ENCODE results near the gene GRID2IP. TPM values are rescaled to one million over a fixed set of nuclear protein-coding genes. Genes with fewer than 3 reads are reported as not detected.
A peak's percentile ranks its signal among the peaks of the same experiment; 100 is the strongest.
"Not testable (repeated sequence)": the region's sequence is repeated elsewhere in the genome, so short reads cannot be mapped to it uniquely, and the experiment has no call there.

GRID2IP gene
- polyA plus RNA-seq (ENCODE audit: insufficient read length), result 0.91 TPM
- long read RNA-seq, donor 1, result 0 reads
- long read RNA-seq, donor 2, result 0 reads
- long read RNA-seq, donor 3, result 0 reads
- long read RNA-seq, donor 4, result 0 reads
- long read RNA-seq, donor 5, result 0 reads
- long read RNA-seq, donor 6, result 0 reads
- long read RNA-seq, donor 7, partial matches to known transcripts, result 190 of 244 reads
- long read RNA-seq, donor 7, other reads (novel, unspliced or antisense), result 54 of 244 reads
- long read RNA-seq, donor 8, result 0 reads

- DNase-seq, result no peak
Observed at GRCh38 chr7:6551016-6551511, at the start of gene GRID2IP. TSS of gene GRID2IP (minus strand) at chr7:6551461. CDS start at chr7:6551436, 25 bp downstream.

GRCh38 chr7:6600093-6600492, 48.8 kb upstream of the GRID2IP start:
- no peak for DNase-seq

GRCh38 chr7:6590645-6591110, 39.4 kb upstream of the GRID2IP start:
- DNase-seq, result no peak

- peak; percentile 82 for DNase-seq
Observed at GRCh38 chr7:6589829-6590644, 38.8 kb upstream of the GRID2IP start, which contains the start of gene INTS15. TSS of gene INTS15 (plus strand) at chr7:6590021. CDS start at chr7:6590284, 263 bp downstream.

GRCh38 chr7:6589151-6589828, 38.0 kb upstream of the GRID2IP start:
- DNase-seq, result no peak

- no peak for DNase-seq
Observed at GRCh38 chr7:6588566-6588965, 37.3 kb upstream of the GRID2IP start.

- not testable (repeated sequence) for DNase-seq
Observed at GRCh38 chr7:6585746-6586432, 34.6 kb upstream of the GRID2IP start.

GRCh38 chr7:6579446-6579845, 28.2 kb upstream of the GRID2IP start:
- no peak for DNase-seq

GRCh38 chr7:6578114-6579084, 27.1 kb upstream of the GRID2IP start:
- no peak for DNase-seq

GRCh38 chr7:6577369-6578113, 26.3 kb upstream of the GRID2IP start, which contains the start of gene ZDHHC4:
TSS of gene ZDHHC4 (plus strand) at chr7:6577454. CDS start at chr7:6580562, 3,108 bp downstream.
- DNase-seq, result peak; percentile 88

- not testable (repeated sequence) for DNase-seq
Observed at GRCh38 chr7:6576867-6577368, 25.7 kb upstream of the GRID2IP start.

- no peak for DNase-seq
Observed at GRCh38 chr7:6576024-6576866, 25.0 kb upstream of the GRID2IP start.

- DNase-seq, result no peak
Observed at GRCh38 chr7:6575281-6576023, 24.2 kb upstream of the GRID2IP start.

- DNase-seq, result no peak
Observed at GRCh38 chr7:6571160-6571779, 20.0 kb upstream of the GRID2IP start.

- DNase-seq, result no peak
Observed at GRCh38 chr7:6567886-6568285, 16.6 kb upstream of the GRID2IP start.

- no peak for DNase-seq
Observed at GRCh38 chr7:6565655-6566054, 14.4 kb upstream of the GRID2IP start.
